Measurements from ENCODE around the gene RGS17.

Gene RGS17

DNA sequence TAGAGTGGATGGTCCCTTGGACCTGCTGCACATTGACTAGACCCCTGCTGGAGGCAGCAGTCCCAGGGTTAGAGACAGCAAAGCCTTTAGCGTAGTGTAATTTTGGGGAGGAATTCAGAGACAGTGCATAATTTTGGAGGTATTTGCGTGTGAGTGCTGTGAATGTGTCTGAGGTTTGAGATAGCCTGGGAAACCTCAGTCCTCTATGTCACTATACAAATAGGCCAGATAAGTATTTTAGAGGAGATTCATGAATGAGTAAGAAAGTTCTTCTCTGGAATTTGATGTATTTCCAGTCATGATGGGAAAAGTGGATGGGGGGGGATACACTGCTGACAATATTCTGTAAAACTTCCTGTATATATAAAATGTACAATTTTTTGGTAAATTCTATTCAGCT, 102.8 kb downstream of the RGS17 start:
- no peak for ATAC-seq
- TF ChIP-seq ZFP3 (CRISPR knock-in tag; IDR thresholded peaks at IDR 0.05) (no peak), TOX (CRISPR knock-in tag; IDR thresholded peaks at IDR 0.05; ENCODE audit: borderline replicate concordance) (no peak), BACH2 (CRISPR knock-in tag; IDR thresholded peaks at IDR 0.05; ENCODE audit: borderline replicate concordance) (no peak)
- TF ChIP-seq, protein P1, sequence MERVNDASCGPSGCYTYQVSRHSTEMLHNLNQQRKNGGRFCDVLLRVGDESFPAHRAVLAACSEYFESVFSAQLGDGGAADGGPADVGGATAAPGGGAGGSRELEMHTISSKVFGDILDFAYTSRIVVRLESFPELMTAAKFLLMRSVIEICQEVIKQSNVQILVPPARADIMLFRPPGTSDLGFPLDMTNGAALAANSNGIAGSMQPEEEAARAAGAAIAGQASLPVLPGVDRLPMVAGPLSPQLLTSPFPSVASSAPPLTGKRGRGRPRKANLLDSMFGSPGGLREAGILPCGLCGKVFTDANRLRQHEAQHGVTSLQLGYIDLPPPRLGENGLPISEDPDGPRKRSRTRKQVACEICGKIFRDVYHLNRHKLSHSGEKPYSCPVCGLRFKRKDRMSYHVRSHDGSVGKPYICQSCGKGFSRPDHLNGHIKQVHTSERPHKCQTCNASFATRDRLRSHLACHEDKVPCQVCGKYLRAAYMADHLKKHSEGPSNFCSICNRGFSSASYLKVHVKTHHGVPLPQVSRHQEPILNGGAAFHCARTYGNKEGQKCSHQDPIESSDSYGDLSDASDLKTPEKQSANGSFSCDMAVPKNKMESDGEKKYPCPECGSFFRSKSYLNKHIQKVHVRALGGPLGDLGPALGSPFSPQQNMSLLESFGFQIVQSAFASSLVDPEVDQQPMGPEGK (CRISPR knock-in tag; IDR thresholded peaks at IDR 0.05; ENCODE audit: borderline replicate concordance): no peak

GRCh38 chr6:153027480-153027879, 103.6 kb downstream of the RGS17 start:
- ATAC-seq: no peak
- TF ChIP-seq ISL1 (CRISPR knock-in tag; IDR thresholded peaks at IDR 0.05) (no peak), ZC3H10 (CRISPR knock-in tag; IDR thresholded peaks at IDR 0.05) (no peak), SNAI2 (CRISPR knock-in tag; IDR thresholded peaks at IDR 0.05) (no peak), CSDC2 (CRISPR knock-in tag; IDR thresholded peaks at IDR 0.05) (no peak), TCF4 (CRISPR knock-in tag; IDR thresholded peaks at IDR 0.05; ENCODE audit: borderline replicate concordance) (no peak), BACH2 (CRISPR knock-in tag; IDR thresholded peaks at IDR 0.05; ENCODE audit: borderline replicate concordance) (no peak), ARNTL (CRISPR knock-in tag; IDR thresholded peaks at IDR 0.05; ENCODE audit: borderline replicate concordance, low read depth) (no peak), ZFP30 (CRISPR knock-in tag; IDR thresholded peaks at IDR 0.05) (no peak), RARB (CRISPR knock-in tag; IDR thresholded peaks at IDR 0.05) (no peak)
- TF ChIP-seq, protein P2, sequence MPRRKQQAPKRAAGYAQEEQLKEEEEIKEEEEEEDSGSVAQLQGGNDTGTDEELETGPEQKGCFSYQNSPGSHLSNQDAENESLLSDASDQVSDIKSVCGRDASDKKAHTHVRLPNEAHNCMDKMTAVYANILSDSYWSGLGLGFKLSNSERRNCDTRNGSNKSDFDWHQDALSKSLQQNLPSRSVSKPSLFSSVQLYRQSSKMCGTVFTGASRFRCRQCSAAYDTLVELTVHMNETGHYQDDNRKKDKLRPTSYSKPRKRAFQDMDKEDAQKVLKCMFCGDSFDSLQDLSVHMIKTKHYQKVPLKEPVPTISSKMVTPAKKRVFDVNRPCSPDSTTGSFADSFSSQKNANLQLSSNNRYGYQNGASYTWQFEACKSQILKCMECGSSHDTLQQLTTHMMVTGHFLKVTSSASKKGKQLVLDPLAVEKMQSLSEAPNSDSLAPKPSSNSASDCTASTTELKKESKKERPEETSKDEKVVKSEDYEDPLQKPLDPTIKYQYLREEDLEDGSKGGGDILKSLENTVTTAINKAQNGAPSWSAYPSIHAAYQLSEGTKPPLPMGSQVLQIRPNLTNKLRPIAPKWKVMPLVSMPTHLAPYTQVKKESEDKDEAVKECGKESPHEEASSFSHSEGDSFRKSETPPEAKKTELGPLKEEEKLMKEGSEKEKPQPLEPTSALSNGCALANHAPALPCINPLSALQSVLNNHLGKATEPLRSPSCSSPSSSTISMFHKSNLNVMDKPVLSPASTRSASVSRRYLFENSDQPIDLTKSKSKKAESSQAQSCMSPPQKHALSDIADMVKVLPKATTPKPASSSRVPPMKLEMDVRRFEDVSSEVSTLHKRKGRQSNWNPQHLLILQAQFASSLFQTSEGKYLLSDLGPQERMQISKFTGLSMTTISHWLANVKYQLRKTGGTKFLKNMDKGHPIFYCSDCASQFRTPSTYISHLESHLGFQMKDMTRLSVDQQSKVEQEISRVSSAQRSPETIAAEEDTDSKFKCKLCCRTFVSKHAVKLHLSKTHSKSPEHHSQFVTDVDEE (CRISPR knock-in tag; IDR thresholded peaks at IDR 0.05): no peak

- TF ChIP-seq ZC3H10 (CRISPR knock-in tag; IDR thresholded peaks at IDR 0.05) (no peak), OSR1 (CRISPR knock-in tag; IDR thresholded peaks at IDR 0.05) (no peak), ZNF565 (CRISPR knock-in tag; conservative IDR thresholded peaks at IDR 0.05; ENCODE audit: low read depth) (no peak), TOX (CRISPR knock-in tag; IDR thresholded peaks at IDR 0.05; ENCODE audit: borderline replicate concordance) (no peak), ZNF70 (CRISPR knock-in tag; IDR thresholded peaks at IDR 0.05) (no peak), PPARA (CRISPR knock-in tag; IDR thresholded peaks at IDR 0.05; ENCODE audit: borderline replicate concordance) (no peak)
- TF ChIP-seq, protein P1 (CRISPR knock-in tag; IDR thresholded peaks at IDR 0.05; ENCODE audit: borderline replicate concordance): no peak
- ATAC-seq: no peak; the same call in 2 of the 3 replicates
These were observed 106.4 kb downstream of the RGS17 start for GRCh38 chr6:153024709-153025017.

DNA sequence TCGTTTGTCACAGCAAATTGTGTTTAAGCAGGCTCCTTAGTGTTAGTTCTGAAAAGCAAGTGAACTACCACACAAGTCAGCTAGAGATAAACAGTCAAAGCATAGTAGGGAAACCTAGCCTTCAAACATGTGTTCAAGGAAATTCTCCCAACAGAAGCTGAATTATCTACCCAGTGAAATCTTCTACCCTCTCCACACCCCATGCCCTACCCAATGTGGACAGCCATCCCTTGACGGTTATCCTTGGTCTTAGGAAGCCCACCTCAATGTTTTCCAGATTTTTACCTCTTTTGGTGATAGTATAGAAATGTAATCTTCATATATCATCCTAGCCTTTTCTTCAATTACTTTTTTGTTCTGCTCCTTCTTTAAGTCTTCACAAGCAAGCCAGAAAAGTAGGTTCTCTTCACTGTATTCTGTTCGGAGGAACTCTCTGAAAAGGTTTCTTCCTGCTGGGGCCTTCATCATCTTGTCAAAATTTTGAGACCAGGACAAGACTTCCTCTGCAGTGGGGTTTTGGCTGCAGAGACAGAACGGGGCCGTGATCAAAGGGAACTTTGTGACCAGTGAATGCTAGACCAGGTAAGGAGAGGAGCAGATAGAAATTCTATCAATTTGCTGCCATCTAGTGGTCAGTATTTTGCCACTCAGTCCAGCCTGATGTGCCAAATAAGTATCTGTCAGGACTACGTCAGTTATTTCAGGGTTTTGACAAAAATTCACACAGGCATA, 106.9 kb downstream of the RGS17 start:
- TF ChIP-seq ZNF70 (CRISPR knock-in tag; IDR thresholded peaks at IDR 0.05): no peak
- no peak for TF ChIP-seq PPARA (CRISPR knock-in tag; IDR thresholded peaks at IDR 0.05; ENCODE audit: borderline replicate concordance)
- TF ChIP-seq RARB (CRISPR knock-in tag; IDR thresholded peaks at IDR 0.05): no peak
- no peak for TF ChIP-seq BACH2 (CRISPR knock-in tag; IDR thresholded peaks at IDR 0.05; ENCODE audit: borderline replicate concordance)
- no peak for TF ChIP-seq CSDC2 (CRISPR knock-in tag; IDR thresholded peaks at IDR 0.05)
- no peak for TF ChIP-seq SNAI2 (CRISPR knock-in tag; IDR thresholded peaks at IDR 0.05)
- TF ChIP-seq ARNTL (CRISPR knock-in tag; IDR thresholded peaks at IDR 0.05; ENCODE audit: borderline replicate concordance, low read depth): no peak
- no peak for TF ChIP-seq POU6F1 (CRISPR knock-in tag; IDR thresholded peaks at IDR 0.05; ENCODE audit: borderline replicate concordance, low read depth)
- no peak for TF ChIP-seq ZFP3 (CRISPR knock-in tag; IDR thresholded peaks at IDR 0.05)
- TF ChIP-seq, protein P1 (CRISPR knock-in tag; IDR thresholded peaks at IDR 0.05; ENCODE audit: borderline replicate concordance): no peak
- TF ChIP-seq ZC3H10 (CRISPR knock-in tag; IDR thresholded peaks at IDR 0.05): no peak
- TF ChIP-seq TOX (CRISPR knock-in tag; IDR thresholded peaks at IDR 0.05; ENCODE audit: borderline replicate concordance): no peak
- no peak for TF ChIP-seq ISL1 (CRISPR knock-in tag; IDR thresholded peaks at IDR 0.05)
- no peak for TF ChIP-seq ZNF565 (CRISPR knock-in tag; conservative IDR thresholded peaks at IDR 0.05; ENCODE audit: low read depth)
- TF ChIP-seq OSR1 (CRISPR knock-in tag; IDR thresholded peaks at IDR 0.05): no peak
- no peak for TF ChIP-seq GLIS3 (CRISPR knock-in tag; IDR thresholded peaks at IDR 0.05)
- TF ChIP-seq ESRRG (CRISPR knock-in tag; IDR thresholded peaks at IDR 0.05): no peak
- TF ChIP-seq ZFP30 (CRISPR knock-in tag; IDR thresholded peaks at IDR 0.05): no peak
- ATAC-seq: peak; percentile 100

Data from SK-N-SH treated with all-trans-retinoic acid at 6 μM for 48 hours (cell line).